Gastrocnemius medialis (tissue), 4 donors: ENCODE measurements around the gene PRCC. TPM values are rescaled to one million over a fixed set of nuclear protein-coding genes. Genes with fewer than 3 reads are reported as not detected.

Experiments
- ATAC-seq, 2 donors: fragments of 150-250 bp; one replicate each; pipeline ENCODE4 v1.9.1; 2016
- DNase-seq, 2 donors: peaks; one replicate each; pipeline ENCODE4 v3.0.0-alpha.2; 2019
- H3K27ac ChIP-seq, 4 donors: fragments of 200-600 bp; sonication (generic); 1 replicate in 1 of 4; 2 replicates in 3 of 4; pipeline ENCODE4 v1.5.1; 2016 to 2018; ENCODE audit warnings: mild to moderate bottlenecking in 2 of 4, moderate library complexity in 1 of 4
- H3K27me3 ChIP-seq, 3 donors: fragments of 200-600 bp; sonication (generic) in 2 of 3; 1 replicate in 1 of 3; 2 replicates in 2 of 3; pipeline versions ENCODE4 v1.5.1 to v1.6.0; 2016 to 2019; ENCODE audit warnings: mild to moderate bottlenecking in 1 of 3, moderate library complexity in 1 of 3
- H3K36me3 ChIP-seq, 2 donors: fragments of 200-600 bp; sonication (generic) in 1 of 2; one replicate each; pipeline ENCODE4 v1.5.1; 2017 to 2018
- H3K4me1 ChIP-seq, 2 donors: fragments of 200-600 bp; sonication (generic) in 1 of 2; one replicate each; pipeline ENCODE4 v1.5.1; 2016 to 2017; ENCODE audit warnings: mild to moderate bottlenecking in 2 of 2
- H3K4me3 ChIP-seq, 4 donors: fragments of 200-600 bp; sonication (generic) in 3 of 4; 1 replicate in 1 of 4; 2 replicates in 3 of 4; pipeline ENCODE4 v1.5.1; 2016 to 2019; ENCODE audit warnings: mild to moderate bottlenecking in 2 of 4
- H3K9me3 ChIP-seq, 3 donors: fragments of 200-600 bp; sonication (generic) in 2 of 3; 1 replicate in 1 of 3; 2 replicates in 2 of 3; pipeline ENCODE4 v1.5.1; 2016 to 2019
- POLR2A ChIP-seq, 2 donors: fragments of 450-650 bp; IDR thresholded peaks; one replicate each; pipeline ENCODE4 v1.6.1; 2017; ENCODE audit warnings: antibody characterized with exemption in 2 of 2, mild to moderate bottlenecking in 2 of 2, moderate library complexity in 2 of 2
- in situ Hi-C, 4 donors: fragments of 200-750 bp; cut with MboI; loops; one replicate each; pipeline versions ENCODE4 v1.15.0 to v1.8.0; 2017; ENCODE audit warnings: low sequenced_read_pairs in 4 of 4
- intact Hi-C: fragments of 100-400 bp; cut with DNase I; formaldehyde crosslinking; loops from one replicate; pipeline ENCODE4 v1.15.1; 2023; ENCODE audit warnings: low total_unique reads
- total RNA-seq, 4 donors: library from RNA; depleted of rRNA; stranded (reverse); fragments of >200 nt; gene quantifications; one replicate each; pipeline versions ENCODE4 v1.1.0 to v1.2.3, GENCODE V29; 2016
- TF ChIP-seq, protein P1 (sequence below), 5 experiments: fragments of 450-650 bp in 3 of 5; fragments of 200-600 bp in 2 of 5; sonication (generic) in 2 of 5; IDR thresholded peaks in 4 of 5; conservative IDR thresholded peaks in 1 of 5; 1 replicate in 4 of 5; 2 replicates in 1 of 5; pipeline ENCODE4 v1.5.1; 2016 to 2019; ENCODE audit warnings: antibody characterized with exemption in 5 of 5, mild to moderate bottlenecking in 3 of 5, moderate library complexity in 3 of 5

The PRCC gene
- total RNA-seq, 4 donors from 2014 or later: 42.8 to 62.3 (median 46.5) TPM

DNA sequence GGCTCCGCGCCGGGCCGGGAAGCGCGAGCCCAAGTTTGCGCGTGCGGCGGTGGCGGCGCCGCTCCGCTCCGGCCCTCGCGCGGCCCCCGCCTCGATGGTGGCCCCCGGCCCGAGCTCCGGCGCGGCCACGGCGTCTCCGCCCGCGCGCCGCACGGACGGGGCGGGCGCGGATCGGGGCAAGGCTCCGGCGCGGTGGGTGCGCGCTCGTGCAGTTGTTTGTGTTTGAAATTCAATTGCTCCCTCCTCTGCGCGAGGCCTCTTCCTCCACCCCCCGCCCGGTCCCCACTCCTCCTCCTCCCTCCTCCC is 15.9 kb upstream of the PRCC start, which contains the start of gene HDGF:
HDGF (minus strand) TSS at position 225 of the 306 bp plus-strand sequence. CDS start 246 bp downstream, outside the sequence.
- peak; percentile 70 to 85 for TF ChIP-seq POLR2A (IDR thresholded peaks at IDR 0.05)
- TF ChIP-seq, protein P1, sequence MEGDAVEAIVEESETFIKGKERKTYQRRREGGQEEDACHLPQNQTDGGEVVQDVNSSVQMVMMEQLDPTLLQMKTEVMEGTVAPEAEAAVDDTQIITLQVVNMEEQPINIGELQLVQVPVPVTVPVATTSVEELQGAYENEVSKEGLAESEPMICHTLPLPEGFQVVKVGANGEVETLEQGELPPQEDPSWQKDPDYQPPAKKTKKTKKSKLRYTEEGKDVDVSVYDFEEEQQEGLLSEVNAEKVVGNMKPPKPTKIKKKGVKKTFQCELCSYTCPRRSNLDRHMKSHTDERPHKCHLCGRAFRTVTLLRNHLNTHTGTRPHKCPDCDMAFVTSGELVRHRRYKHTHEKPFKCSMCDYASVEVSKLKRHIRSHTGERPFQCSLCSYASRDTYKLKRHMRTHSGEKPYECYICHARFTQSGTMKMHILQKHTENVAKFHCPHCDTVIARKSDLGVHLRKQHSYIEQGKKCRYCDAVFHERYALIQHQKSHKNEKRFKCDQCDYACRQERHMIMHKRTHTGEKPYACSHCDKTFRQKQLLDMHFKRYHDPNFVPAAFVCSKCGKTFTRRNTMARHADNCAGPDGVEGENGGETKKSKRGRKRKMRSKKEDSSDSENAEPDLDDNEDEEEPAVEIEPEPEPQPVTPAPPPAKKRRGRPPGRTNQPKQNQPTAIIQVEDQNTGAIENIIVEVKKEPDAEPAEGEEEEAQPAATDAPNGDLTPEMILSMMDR (IDR thresholded peaks at IDR 0.05 in 4 of 5, conservative IDR thresholded peaks at IDR 0.05 in 1 of 5): no peak
- intact Hi-C loops: loop anchor here (1.0 kb wide), 2 partner anchors 16 to 23 kb away; partner anchors contain the start of genes ISG20L2, METTL25B and PRCC
- DNase-seq (no peak), ATAC-seq (peak; percentile 5 to 11)
- Histone ChIP-seq H3K27me3 (no peaks in the 10 kb centered on the region), H3K4me1 (peaks cover 47 to 56% of the 10 kb centered on the region in 2 donors), H3K36me3 (no peaks in the 10 kb centered on the region), H3K27ac (peak within 1 kb of the TSS; percentile 94 to 100 (median 100)), H3K9me3 (no peaks in the 10 kb centered on the region), H3K4me3 (peak within 1 kb of the TSS; percentile 86 to 100 (median 96))
- in situ Hi-C loops: no loop called here

DNA sequence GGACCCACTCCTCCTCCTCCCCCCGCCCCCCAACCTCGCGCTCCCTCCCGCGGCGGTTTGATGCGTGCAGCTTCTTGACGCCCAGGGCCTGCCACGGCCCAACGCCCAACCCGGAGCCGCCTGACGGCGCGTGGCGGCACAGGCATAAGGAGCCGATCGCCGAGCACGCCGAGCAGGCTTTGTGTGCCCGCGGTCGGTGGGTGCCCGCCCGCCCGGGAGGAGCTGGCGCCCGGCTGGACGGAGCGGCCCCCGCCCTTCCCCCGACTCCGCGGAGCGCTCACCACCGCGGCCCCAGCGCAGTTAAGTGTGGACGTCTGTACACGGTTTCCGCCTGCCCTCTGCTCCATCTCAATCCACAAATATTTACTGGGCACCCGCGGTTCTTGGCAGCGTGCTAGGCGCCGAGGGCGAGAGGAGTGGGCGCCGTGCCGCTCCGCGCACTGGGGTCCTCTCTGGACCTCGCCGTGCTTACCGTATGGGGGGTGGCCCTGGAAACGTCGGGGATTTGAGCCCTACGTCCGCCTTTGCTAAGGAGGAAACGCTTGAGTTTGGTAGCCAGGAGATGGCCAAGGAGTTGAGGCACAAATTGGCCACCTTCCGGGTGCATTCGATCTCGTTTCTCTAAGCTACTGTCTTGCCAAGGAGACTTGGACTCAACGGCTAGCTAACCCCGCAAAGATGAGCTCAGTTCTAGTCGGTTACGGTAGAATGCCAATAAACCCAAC is 15.4 kb upstream of the PRCC start:
- Histone ChIP-seq H3K4me3 (peak overlapping the region; percentile 86 to 100 (median 96)), H3K36me3 (no peaks in the 10 kb centered on the region), H3K27ac (peak overlapping the region; percentile 94 to 100 (median 100)), H3K9me3 (no peaks in the 10 kb centered on the region), H3K27me3 (no peaks in the 10 kb centered on the region), H3K4me1 (peaks cover 46 to 55% of the 10 kb centered on the region in 2 donors)
- in situ Hi-C loops: no loop called here
- intact Hi-C loops: loop anchor here (1.0 kb wide), 2 partner anchors 15 to 24 kb away; partner anchors contain the start of genes ISG20L2, METTL25B and PRCC
- DNase-seq: peak; percentile 99
- peak; percentile 57 to 63 for ATAC-seq
- peak; percentile 79 to 88 for TF ChIP-seq POLR2A (IDR thresholded peaks at IDR 0.05)
- TF ChIP-seq, protein P1 (IDR thresholded peaks at IDR 0.05 in 4 of 5, conservative IDR thresholded peaks at IDR 0.05 in 1 of 5): no peak

DNA sequence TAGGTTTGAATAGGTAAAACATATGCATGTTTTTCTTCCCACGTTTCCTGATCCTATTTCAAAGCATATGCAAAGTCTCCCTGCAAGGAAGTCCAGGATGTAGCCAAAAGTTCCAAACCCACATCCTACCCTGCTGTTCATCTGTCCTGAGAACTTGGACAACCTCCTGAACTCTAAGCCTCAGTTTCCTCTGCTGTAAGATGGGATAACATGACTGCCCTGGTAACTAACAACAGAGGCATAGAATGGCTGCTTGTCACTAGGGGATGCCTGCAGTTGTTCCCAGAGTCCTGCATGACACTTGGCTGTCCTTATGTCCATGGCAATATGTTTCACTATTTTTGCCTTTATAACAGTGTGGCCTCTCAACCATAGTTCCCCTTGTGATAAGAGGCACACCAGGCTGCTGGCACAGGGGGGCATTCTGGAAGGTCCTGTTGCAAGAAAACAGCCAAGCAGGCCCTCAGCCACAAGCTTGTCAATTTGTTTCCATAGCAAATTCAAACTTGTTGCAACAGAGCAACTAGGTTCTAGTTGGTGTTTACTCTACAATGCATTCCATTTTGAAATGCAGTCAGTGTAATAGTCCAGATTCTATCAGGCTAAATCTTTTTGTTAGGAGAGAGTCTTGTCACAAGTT is 14.4 kb upstream of the PRCC start:
- Histone ChIP-seq H3K9me3 (no peaks in the 10 kb centered on the region), H3K36me3 (no peaks in the 10 kb centered on the region), H3K4me1 (peaks cover 39 to 48% of the 10 kb centered on the region in 2 donors), H3K4me3 (peak overlapping the region; percentile 86 to 100 (median 96)), H3K27ac (peak overlapping the region; percentile 94 to 100 (median 100)), H3K27me3 (no peaks in the 10 kb centered on the region)
- in situ Hi-C loops (no loop called here), intact Hi-C loops (no loop called here)
- TF ChIP-seq, protein P1 (IDR thresholded peaks at IDR 0.05 in 4 of 5, conservative IDR thresholded peaks at IDR 0.05 in 1 of 5): no peak
- TF ChIP-seq POLR2A (IDR thresholded peaks at IDR 0.05): no peak
- no peak for DNase-seq
- ATAC-seq: no peak

DNA sequence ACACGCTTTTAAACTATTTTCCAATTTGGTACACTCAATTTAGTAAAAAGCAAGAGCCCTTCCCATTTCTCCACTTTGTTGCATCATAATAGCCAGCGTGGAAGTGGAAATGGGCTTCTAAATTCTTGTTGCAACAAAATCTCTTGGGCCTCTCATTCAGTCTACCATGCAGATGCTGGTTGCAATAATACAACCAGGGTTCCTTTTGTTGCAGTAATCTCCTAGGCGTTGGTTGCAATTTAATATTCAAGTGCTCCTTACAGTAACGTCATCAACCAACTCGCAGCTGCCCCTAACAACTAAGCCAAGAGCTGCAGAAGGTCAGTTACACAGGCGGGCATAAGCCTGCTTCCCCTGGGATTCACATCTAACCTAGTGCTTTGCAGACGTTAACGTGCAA is 13.1 kb upstream of the PRCC start:
- in situ Hi-C loops (no loop called here), intact Hi-C loops (no loop called here)
- TF ChIP-seq, protein P1 (IDR thresholded peaks at IDR 0.05 in 4 of 5, conservative IDR thresholded peaks at IDR 0.05 in 1 of 5): no peak
- TF ChIP-seq POLR2A (IDR thresholded peaks at IDR 0.05): no peak
- Histone ChIP-seq H3K4me3 (no peak overlapping the region), H3K27me3 (no peaks in the 10 kb centered on the region), H3K4me1 (peaks cover 31 to 35% of the 10 kb centered on the region in 2 donors), H3K36me3 (no peaks in the 10 kb centered on the region), H3K9me3 (no peaks in the 10 kb centered on the region), H3K27ac (peak overlapping the region in 3 of 4 donors; percentile 41 to 100 (median 100))
- DNase-seq (peak in 1 of 2 donors; percentile 56), ATAC-seq (peak in 1 of 2 donors; percentile 13)
